ENCODE results near the gene ANO1.

DNA sequence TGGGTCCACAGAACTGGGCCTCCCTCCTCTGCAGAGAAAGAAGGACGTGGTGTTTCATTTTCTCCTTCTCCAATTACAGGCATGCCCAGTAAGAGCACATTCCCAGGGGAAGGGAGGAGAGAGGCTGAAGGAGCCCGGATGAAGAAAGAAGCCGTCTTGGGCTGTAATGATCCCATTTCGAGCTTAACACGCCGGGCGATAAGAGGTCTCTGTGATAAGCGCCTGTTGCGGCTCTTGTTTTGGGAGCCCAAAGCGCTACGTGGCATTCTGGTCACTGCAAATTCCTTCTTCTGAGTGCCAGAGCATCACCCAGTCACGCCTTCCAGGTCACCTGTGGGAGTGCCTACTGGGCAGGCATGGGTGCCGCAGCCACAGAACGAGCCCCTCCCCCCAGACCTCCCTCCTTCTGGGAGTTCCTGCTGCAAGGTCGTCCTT lies 57.5 kb downstream of the ANO1 start:
- TF ChIP-seq, protein P1, sequence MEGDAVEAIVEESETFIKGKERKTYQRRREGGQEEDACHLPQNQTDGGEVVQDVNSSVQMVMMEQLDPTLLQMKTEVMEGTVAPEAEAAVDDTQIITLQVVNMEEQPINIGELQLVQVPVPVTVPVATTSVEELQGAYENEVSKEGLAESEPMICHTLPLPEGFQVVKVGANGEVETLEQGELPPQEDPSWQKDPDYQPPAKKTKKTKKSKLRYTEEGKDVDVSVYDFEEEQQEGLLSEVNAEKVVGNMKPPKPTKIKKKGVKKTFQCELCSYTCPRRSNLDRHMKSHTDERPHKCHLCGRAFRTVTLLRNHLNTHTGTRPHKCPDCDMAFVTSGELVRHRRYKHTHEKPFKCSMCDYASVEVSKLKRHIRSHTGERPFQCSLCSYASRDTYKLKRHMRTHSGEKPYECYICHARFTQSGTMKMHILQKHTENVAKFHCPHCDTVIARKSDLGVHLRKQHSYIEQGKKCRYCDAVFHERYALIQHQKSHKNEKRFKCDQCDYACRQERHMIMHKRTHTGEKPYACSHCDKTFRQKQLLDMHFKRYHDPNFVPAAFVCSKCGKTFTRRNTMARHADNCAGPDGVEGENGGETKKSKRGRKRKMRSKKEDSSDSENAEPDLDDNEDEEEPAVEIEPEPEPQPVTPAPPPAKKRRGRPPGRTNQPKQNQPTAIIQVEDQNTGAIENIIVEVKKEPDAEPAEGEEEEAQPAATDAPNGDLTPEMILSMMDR (IDR thresholded peaks at IDR 0.05; ENCODE audit: low read depth, low read length, poor library complexity, severe bottlenecking), result no peak
- no peak for TF ChIP-seq EZH2phosphoT487 (IDR thresholded peaks at IDR 0.05; ENCODE audit: borderline replicate concordance, low read length)
